ENCODE data around the gene CCDC88C. TPM values are rescaled to one million over a fixed set of nuclear protein-coding genes. Genes with fewer than 3 reads are reported as not detected.

CCDC88C gene
- total RNA-seq, 1 donor from 2014 or later = 16.4 TPM

GRCh38 chr14:91383439-91383838 lies 34.2 kb downstream of the CCDC88C start:
- no peak for TF ChIP-seq CTCF (conservative IDR thresholded peaks at IDR 0.05; ENCODE audit: low read depth, low read length)
- no peak overlapping the region for H3K4me3 ChIP-seq (ENCODE audit: low read depth, low read length)
- no peak for DNase-seq (ENCODE audit: low read depth)

DNA sequence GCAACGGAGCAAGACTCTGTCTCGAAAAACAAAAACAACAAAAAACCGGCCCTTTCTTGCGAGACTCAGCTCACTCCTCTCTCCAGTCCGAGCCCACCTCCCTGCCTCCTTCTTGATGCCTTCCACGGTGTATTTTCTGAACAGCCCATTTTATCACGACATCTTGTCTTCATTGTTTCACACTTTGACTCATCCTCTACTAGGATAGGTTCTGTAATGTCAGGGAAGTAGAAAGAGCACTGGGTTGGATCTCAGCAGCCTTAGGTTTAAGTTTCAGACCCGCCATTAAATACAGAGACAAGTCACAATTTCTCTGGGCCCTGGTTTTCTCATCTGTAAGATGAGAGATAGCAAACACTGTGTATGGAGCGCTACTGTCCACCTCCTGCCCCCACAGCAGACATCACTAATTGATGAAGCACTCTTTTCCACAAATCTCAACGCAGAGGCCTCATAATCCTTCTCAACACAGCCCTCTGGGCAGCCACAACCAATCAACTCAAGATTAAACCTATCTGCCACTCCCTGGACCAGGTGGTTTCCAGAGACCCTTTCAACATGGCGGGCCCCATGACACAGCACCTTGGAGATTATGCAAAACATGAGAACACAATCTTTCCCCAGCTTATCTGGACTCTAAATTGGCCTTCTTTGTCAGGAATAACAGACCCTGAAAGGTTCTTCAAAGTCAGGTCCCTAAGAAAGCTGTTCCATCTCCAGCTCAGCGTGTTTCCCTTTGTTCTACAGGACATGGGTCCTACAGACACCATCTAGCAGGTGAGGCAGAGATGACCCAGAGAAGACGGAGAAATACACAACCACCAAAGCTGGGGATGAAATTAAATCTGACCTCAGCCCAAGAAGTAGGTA lies 35.6 kb downstream of the CCDC88C start:
- H3K4me3 ChIP-seq (ENCODE audit: low read depth, low read length) = no peak overlapping the region
- no peak for DNase-seq (ENCODE audit: low read depth)
- TF ChIP-seq CTCF (conservative IDR thresholded peaks at IDR 0.05; ENCODE audit: low read depth, low read length) = no peak

GRCh38 chr14:91380610-91381371 lies 36.8 kb downstream of the CCDC88C start:
- TF ChIP-seq CTCF (conservative IDR thresholded peaks at IDR 0.05; ENCODE audit: low read depth, low read length) = no peak
- DNase-seq (ENCODE audit: low read depth) = no peak
- no peak overlapping the region for H3K4me3 ChIP-seq (ENCODE audit: low read depth, low read length)

DNA sequence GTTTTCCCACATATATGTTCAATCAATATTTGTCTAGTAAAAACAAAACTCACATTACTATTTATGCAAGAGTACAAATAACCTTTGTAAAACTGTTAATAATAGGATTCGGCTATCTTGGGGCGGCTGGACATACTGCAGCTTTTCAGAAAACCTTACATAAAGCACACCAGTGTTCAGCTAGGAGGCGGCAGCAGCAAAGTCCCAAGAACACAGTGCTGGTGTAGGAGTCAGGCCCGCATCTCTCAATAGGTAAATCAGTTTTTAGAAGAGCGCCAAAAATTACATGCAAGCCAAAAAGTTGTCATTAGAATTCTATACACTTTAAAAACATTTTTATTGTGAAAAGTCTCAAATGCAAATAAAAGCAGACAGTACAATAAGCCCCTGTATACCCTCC lies 37.5 kb downstream of the CCDC88C start:
- no peak for DNase-seq (ENCODE audit: low read depth)
- TF ChIP-seq CTCF (conservative IDR thresholded peaks at IDR 0.05; ENCODE audit: low read depth, low read length) = no peak
- H3K4me3 ChIP-seq (ENCODE audit: low read depth, low read length) = no peak overlapping the region

GRCh38 chr14:91379579-91379932 lies 38.1 kb downstream of the CCDC88C start:
- H3K4me3 ChIP-seq (ENCODE audit: low read depth, low read length) = no peak overlapping the region
- TF ChIP-seq CTCF (conservative IDR thresholded peaks at IDR 0.05; ENCODE audit: low read depth, low read length) = no peak
- DNase-seq (ENCODE audit: low read depth) = no peak

GRCh38 chr14:91378930-91379578 lies 38.6 kb downstream of the CCDC88C start:
- no peak for DNase-seq (ENCODE audit: low read depth)
- H3K4me3 ChIP-seq (ENCODE audit: low read depth, low read length) = no peak overlapping the region
- TF ChIP-seq CTCF (conservative IDR thresholded peaks at IDR 0.05; ENCODE audit: low read depth, low read length) = no peak
